ENCODE results near the gene STMN3. TPM values are rescaled to one million over a fixed set of nuclear protein-coding genes. Genes with fewer than 3 reads are reported as not detected.
"Not testable (repeated sequence)": the region's sequence is repeated elsewhere in the genome, so short reads cannot be mapped to it uniquely, and the experiment has no call there.

Gene STMN3
- total RNA-seq, 1 experiment from 2014 or later: 42.7 TPM

GRCh38 chr20:63633732-63634131 lies 19.5 kb downstream of the STMN3 start:
- no peaks in the 10 kb centered on the region for H3K9me3 ChIP-seq (ENCODE audit: control insufficient read depth, insufficient read depth, low read depth, low read length)
- DNase-seq (ENCODE audit: low read depth, low spot score) (no peak), ATAC-seq (no peak)
- in situ Hi-C loops (cut with HindIII; ENCODE audit: low pct_unique_long_range_greater_than_20kb, low sequenced_read_pairs): no loop called here
- no peak for TF ChIP-seq POLR2AphosphoS5 (IDR thresholded peaks at IDR 0.05; ENCODE audit: low read depth, low read length)
- TF ChIP-seq REST (IDR thresholded peaks at IDR 0.05; ENCODE audit: insufficient read depth in 1 of 2, low read depth in 2 of 2, low read length in 1 of 2): no peak
- TF ChIP-seq CTCF (IDR thresholded peaks at IDR 0.05): no peak
- no peak for TF ChIP-seq SIN3A (IDR thresholded peaks at IDR 0.05; ENCODE audit: borderline replicate concordance, insufficient read depth, low read depth, low read length)
- TF ChIP-seq TCF7L2 (IDR thresholded peaks at IDR 0.05; ENCODE audit: low read depth, low read length): no peak
- intact Hi-C loops (cut with micrococcal nuclease; ENCODE audit: unreplicated experiment): no loop called here
- no peak overlapping the region for H3K27ac ChIP-seq (ENCODE audit: low read length)
- no TSS peak for BruUV-seq (replicated peaks)
- POLR2A ChIA-PET: no interaction called here
- 0 out of 2 replicates have a peak, but pooled peaks cover 2% of the 10 kb centered on the region for H3K4me1 ChIP-seq (ENCODE audit: control insufficient read depth, insufficient read depth, low read length)
- CTCF ChIA-PET: no interaction called here
- H3K36me3 ChIP-seq (ENCODE audit: control insufficient read depth, insufficient read depth, low read length): no peaks in the 10 kb centered on the region
- no peaks in the 10 kb centered on the region for H3K27me3 ChIP-seq (ENCODE audit: control insufficient read depth, insufficient read depth, low read length)
- H3K4me3 ChIP-seq (ENCODE audit: low read depth in 2 of 2, low read length in 2 of 2): no peak overlapping the region

- H3K36me3 ChIP-seq (ENCODE audit: control insufficient read depth, insufficient read depth, low read length); H3K4me3 ChIP-seq (ENCODE audit: low read depth in 2 of 2, low read length in 2 of 2); in situ Hi-C loops (cut with HindIII; ENCODE audit: low pct_unique_long_range_greater_than_20kb, low sequenced_read_pairs); POLR2A ChIA-PET; BruUV-seq (replicated peaks); H3K27ac ChIP-seq (ENCODE audit: low read length); ATAC-seq; intact Hi-C loops (cut with micrococcal nuclease; ENCODE audit: unreplicated experiment); CTCF ChIA-PET; DNase-seq (ENCODE audit: low read depth, low spot score); H3K4me1 ChIP-seq (ENCODE audit: control insufficient read depth, insufficient read depth, low read length); H3K27me3 ChIP-seq (ENCODE audit: control insufficient read depth, insufficient read depth, low read length); H3K9me3 ChIP-seq (ENCODE audit: control insufficient read depth, insufficient read depth, low read depth, low read length): not testable (repeated sequence)
Measured at GRCh38 chr20:63631426-63631825, 21.8 kb downstream of the STMN3 start.

GRCh38 chr20:63630956-63631355 lies 22.3 kb downstream of the STMN3 start:
- DNase-seq (ENCODE audit: low read depth, low spot score); H3K36me3 ChIP-seq (ENCODE audit: control insufficient read depth, insufficient read depth, low read length); intact Hi-C loops (cut with micrococcal nuclease; ENCODE audit: unreplicated experiment); H3K4me1 ChIP-seq (ENCODE audit: control insufficient read depth, insufficient read depth, low read length); H3K27me3 ChIP-seq (ENCODE audit: control insufficient read depth, insufficient read depth, low read length); H3K4me3 ChIP-seq (ENCODE audit: low read depth in 2 of 2, low read length in 2 of 2); H3K27ac ChIP-seq (ENCODE audit: low read length); POLR2A ChIA-PET; CTCF ChIA-PET; in situ Hi-C loops (cut with HindIII; ENCODE audit: low pct_unique_long_range_greater_than_20kb, low sequenced_read_pairs); H3K9me3 ChIP-seq (ENCODE audit: control insufficient read depth, insufficient read depth, low read depth, low read length); BruUV-seq (replicated peaks); ATAC-seq: not testable (repeated sequence)
